HEK293 (cell line): ENCODE measurements around the gene CORO7.

Source experiments
- OSR2 ChIP-seq: fragments of 450-650 bp; formaldehyde crosslinking; IDR thresholded peaks from 2 replicates; pipeline ENCODE4 v1.5.1; 2016; ENCODE audit warnings: missing biosample characterization, missing genetic modification characterization
- REST ChIP-seq: fragments of 450-650 bp; formaldehyde crosslinking; IDR thresholded peaks from 2 replicates; pipeline ENCODE4 v1.5.1; 2016; ENCODE audit warnings: missing biosample characterization, missing genetic modification characterization
- ZBTB11 ChIP-seq: fragments of 450-650 bp; formaldehyde crosslinking; conservative IDR thresholded peaks from 2 replicates; pipeline ENCODE4 v1.5.1; 2016; ENCODE audit warnings: low read depth, missing biosample characterization, missing genetic modification characterization
- ZNF548 ChIP-seq: fragments of 450-650 bp; formaldehyde crosslinking; IDR thresholded peaks from 2 replicates; pipeline ENCODE4 v1.5.1; 2016; ENCODE audit warnings: missing biosample characterization, missing genetic modification characterization
- ZNF76 ChIP-seq: fragments of 450-650 bp; formaldehyde crosslinking; IDR thresholded peaks from 2 replicates; pipeline ENCODE4; 2016; ENCODE audit warnings: low read depth, missing biosample characterization, missing genetic modification characterization, borderline replicate concordance
- ZNF768 ChIP-seq: fragments of 450-650 bp; formaldehyde crosslinking; IDR thresholded peaks from 2 replicates; pipeline ENCODE4 v1.5.1; 2018; ENCODE audit warnings: missing biosample characterization, mild to moderate bottlenecking, missing genetic modification characterization
- ZSCAN23 ChIP-seq: fragments of 450-650 bp; formaldehyde crosslinking; IDR thresholded peaks from 2 replicates; pipeline ENCODE4 v1.5.1; 2016; ENCODE audit warnings: missing biosample characterization, missing genetic modification characterization
- TF ChIP-seq, protein P1 (sequence below): fragments of 450-650 bp; formaldehyde crosslinking; IDR thresholded peaks from 2 replicates; pipeline ENCODE4 v1.5.1; 2016; ENCODE audit warnings: missing biosample characterization, missing genetic modification characterization
- TF ChIP-seq, protein P2 (sequence below): fragments of 450-650 bp; formaldehyde crosslinking; IDR thresholded peaks from 2 replicates; pipeline ENCODE4 v1.5.1; 2017; ENCODE audit warnings: missing biosample characterization, mild to moderate bottlenecking, missing genetic modification characterization, moderate library complexity

DNA sequence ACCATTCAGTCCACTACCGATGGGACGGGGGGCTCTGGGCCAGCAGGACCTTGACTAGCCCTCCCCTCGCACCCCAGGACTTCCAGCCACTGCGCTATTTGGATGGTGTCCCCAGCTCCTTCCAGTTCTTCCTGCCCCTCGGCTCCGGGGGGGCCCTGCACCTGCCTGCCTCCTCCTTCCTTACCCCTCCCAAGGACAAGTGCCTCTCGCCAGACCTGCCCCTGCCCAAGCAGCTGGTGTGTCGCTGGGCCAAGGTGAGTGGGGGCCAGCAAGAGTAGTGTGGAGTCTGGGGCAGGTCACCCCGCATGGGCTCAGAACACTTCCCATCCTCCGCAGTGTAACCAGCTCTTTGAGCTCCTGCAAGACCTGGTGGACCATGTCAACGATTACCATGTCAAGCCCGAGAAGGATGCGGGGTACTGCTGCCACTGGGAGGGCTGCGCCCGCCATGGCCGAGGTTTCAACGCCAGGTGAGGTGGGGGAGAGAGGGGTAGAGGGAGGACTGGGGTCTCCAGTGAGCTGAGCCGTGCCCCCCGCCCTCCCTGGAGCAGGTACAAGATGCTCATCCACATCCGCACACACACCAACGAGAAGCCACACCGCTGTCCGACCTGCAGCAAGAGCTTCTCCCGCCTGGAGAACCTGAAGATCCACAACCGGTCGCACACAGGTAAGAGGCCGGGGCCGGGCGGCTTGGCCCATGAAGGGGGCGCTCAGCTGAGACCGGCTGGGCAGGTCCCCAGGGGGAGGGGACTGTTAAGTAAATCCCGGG, 81.5 kb downstream of the CORO7 start:
- TF ChIP-seq ZNF76 (no peak), OSR2 (no peak), ZBTB11 (tag by site-specific recombination) (no peak), ZNF548 (no peak), ZNF768 (tag by site-specific recombination) (no peak), ZSCAN23 (tag by site-specific recombination) (no peak), REST (tag by site-specific recombination) (no peak)
- TF ChIP-seq, protein P1, sequence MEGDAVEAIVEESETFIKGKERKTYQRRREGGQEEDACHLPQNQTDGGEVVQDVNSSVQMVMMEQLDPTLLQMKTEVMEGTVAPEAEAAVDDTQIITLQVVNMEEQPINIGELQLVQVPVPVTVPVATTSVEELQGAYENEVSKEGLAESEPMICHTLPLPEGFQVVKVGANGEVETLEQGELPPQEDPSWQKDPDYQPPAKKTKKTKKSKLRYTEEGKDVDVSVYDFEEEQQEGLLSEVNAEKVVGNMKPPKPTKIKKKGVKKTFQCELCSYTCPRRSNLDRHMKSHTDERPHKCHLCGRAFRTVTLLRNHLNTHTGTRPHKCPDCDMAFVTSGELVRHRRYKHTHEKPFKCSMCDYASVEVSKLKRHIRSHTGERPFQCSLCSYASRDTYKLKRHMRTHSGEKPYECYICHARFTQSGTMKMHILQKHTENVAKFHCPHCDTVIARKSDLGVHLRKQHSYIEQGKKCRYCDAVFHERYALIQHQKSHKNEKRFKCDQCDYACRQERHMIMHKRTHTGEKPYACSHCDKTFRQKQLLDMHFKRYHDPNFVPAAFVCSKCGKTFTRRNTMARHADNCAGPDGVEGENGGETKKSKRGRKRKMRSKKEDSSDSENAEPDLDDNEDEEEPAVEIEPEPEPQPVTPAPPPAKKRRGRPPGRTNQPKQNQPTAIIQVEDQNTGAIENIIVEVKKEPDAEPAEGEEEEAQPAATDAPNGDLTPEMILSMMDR (tag by site-specific recombination): no peak
- TF ChIP-seq, protein P2, sequence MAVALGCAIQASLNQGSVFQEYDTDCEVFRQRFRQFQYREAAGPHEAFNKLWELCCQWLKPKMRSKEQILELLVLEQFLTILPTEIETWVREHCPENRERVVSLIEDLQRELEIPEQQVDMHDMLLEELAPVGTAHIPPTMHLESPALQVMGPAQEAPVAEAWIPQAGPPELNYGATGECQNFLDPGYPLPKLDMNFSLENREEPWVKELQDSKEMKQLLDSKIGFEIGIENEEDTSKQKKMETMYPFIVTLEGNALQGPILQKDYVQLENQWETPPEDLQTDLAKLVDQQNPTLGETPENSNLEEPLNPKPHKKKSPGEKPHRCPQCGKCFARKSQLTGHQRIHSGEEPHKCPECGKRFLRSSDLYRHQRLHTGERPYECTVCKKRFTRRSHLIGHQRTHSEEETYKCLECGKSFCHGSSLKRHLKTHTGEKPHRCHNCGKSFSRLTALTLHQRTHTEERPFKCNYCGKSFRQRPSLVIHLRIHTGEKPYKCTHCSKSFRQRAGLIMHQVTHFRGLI (tag by site-specific recombination): no peak
